ENCODE data around the gene TMEM98.

DNA sequence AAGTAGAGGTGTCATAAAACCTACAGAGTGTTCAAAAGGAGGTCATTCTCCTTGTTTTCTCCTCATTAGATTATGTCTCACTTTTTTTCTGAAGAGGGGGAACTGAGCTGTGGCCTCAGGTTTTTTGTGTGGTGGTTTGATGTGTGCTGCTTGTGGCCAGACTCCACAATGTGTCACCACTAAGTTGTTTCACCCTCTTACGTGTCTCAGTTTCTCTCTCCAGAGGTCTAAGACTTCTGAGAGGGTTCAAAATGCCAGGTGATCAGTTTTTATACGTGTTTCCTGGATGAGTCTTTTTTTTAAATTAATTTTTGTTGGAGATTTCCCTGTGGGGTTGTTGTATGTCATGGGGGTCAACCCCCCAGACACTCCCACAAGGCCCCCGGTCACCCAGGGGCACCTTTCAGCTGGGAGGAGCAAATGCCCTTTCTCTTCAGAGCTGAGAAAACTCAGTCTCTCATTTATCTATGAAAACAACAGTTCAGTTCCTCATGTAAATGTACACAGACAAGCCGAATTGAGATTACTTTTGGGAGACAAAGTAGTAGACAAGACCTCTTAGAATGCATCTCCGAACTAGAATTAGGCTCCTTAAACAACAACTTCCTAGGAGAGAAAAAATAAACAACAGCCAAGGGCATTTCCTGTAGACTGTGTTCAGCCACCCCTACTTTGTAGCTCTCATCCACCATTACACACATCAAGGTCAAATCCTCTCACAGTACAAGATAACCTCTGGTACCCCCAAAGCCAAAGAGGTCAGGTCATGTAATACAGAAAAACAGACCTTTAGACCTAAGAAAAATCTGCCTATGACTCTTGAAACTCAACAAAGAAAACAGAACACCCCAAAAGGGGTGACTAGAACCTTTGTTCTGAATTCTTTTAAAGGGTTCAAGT is 23.9 kb upstream of the TMEM98 start:
- TF ChIP-seq POLR2A (IDR thresholded peaks at IDR 0.05; ENCODE audit: low read length) (no peak), GATA1 (IDR thresholded peaks at IDR 0.05; ENCODE audit: low read depth, low read length) (no peak)
